ENCODE measurements around the gene NLN.

Gene NLN

DNA sequence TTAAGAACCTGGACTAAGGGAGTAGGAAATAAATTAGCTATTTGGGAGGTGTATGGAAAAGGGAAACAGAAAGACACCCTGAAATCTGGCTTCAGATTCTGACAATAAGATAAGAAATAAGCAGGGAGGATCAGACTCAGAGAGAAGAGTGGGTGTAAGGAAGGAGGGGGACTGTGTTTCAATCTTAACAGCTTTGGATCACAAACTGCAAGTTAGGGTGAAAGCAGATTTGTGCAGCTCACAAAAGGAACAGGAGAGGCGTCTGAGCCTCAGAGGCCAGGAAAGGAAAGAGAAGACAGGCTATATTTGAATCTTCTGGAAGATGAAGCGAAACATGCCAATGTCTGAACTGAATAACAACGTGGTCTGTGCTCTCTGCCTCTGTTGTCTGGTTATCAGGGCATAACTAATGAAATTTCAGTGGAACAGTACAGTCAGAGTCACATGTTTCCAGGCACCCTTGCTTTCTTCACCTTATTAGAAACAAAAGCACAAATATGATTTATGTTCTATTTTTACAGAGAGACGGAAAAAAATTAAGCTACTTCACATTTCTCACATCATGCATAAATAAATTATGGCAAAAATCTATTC, 26.7 kb upstream of the NLN start:
- no peak for DNase-seq (ENCODE audit: low read depth)
- TF ChIP-seq POLR2A (IDR thresholded peaks at IDR 0.05; ENCODE audit: extremely low read depth, insufficient read length) (no peak), MYC (IDR thresholded peaks at IDR 0.05; ENCODE audit: low read depth, low read length) (no peak)
- TF ChIP-seq, protein P1, sequence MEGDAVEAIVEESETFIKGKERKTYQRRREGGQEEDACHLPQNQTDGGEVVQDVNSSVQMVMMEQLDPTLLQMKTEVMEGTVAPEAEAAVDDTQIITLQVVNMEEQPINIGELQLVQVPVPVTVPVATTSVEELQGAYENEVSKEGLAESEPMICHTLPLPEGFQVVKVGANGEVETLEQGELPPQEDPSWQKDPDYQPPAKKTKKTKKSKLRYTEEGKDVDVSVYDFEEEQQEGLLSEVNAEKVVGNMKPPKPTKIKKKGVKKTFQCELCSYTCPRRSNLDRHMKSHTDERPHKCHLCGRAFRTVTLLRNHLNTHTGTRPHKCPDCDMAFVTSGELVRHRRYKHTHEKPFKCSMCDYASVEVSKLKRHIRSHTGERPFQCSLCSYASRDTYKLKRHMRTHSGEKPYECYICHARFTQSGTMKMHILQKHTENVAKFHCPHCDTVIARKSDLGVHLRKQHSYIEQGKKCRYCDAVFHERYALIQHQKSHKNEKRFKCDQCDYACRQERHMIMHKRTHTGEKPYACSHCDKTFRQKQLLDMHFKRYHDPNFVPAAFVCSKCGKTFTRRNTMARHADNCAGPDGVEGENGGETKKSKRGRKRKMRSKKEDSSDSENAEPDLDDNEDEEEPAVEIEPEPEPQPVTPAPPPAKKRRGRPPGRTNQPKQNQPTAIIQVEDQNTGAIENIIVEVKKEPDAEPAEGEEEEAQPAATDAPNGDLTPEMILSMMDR (IDR thresholded peaks at IDR 0.05; ENCODE audit: low read depth, low read length) = no peak
- TF ChIP-seq, protein P2, sequence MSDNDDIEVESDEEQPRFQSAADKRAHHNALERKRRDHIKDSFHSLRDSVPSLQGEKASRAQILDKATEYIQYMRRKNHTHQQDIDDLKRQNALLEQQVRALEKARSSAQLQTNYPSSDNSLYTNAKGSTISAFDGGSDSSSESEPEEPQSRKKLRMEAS (IDR thresholded peaks at IDR 0.05; ENCODE audit: low read depth, low read length) = no peak
- H3K4me3 ChIP-seq (ENCODE audit: low read depth, low read length) = no peak overlapping the region

DNA sequence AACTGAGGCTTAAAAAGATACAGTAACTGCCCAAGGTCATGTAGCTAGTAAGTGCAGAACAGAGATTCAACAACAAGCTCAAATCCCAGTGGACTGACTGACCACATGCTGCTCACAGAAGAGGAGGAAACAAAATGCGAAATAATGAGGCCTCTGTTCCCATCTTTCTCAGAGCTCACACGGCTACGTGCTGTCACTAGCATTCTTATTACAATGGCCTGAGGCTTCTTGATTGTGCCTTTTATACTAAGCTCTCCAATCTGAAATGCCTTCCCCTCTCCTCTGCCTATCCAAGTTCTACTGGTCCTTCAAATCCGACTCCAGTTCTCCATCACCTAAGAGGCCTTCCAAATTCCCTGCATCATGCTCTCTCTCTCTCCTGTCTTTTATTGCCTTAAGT, 26.1 kb upstream of the NLN start:
- DNase-seq (ENCODE audit: low read depth) = no peak
- TF ChIP-seq POLR2A (IDR thresholded peaks at IDR 0.05; ENCODE audit: extremely low read depth, insufficient read length) = no peak
- TF ChIP-seq, protein P2 (IDR thresholded peaks at IDR 0.05; ENCODE audit: low read depth, low read length) = no peak
- TF ChIP-seq, protein P1 (IDR thresholded peaks at IDR 0.05; ENCODE audit: low read depth, low read length) = no peak
- TF ChIP-seq MYC (IDR thresholded peaks at IDR 0.05; ENCODE audit: low read depth, low read length) = no peak
- no peak overlapping the region for H3K4me3 ChIP-seq (ENCODE audit: low read depth, low read length)

DNA sequence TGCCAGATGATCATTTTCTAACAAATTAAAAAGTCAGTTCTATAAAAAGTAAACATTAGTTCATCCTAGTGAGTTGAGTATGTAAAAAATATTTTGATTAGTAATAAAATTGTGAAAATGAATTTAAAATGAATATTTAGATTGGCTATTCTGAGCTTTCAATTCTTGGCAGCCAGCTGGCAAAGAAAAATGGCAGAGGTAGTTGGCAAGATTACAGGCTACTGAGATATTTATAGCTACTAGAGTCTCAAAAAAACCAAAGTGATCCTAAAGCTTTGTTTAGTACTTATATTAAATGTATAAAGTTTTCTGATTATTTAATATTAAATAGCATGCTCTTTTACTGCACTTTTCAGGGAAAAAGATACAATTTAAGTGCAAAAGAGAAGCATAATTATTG, 25.1 kb upstream of the NLN start:
- no peak for DNase-seq (ENCODE audit: low read depth)
- H3K4me3 ChIP-seq (ENCODE audit: low read depth, low read length) = no peak overlapping the region
- TF ChIP-seq, protein P1 (IDR thresholded peaks at IDR 0.05; ENCODE audit: low read depth, low read length) = no peak

DNA sequence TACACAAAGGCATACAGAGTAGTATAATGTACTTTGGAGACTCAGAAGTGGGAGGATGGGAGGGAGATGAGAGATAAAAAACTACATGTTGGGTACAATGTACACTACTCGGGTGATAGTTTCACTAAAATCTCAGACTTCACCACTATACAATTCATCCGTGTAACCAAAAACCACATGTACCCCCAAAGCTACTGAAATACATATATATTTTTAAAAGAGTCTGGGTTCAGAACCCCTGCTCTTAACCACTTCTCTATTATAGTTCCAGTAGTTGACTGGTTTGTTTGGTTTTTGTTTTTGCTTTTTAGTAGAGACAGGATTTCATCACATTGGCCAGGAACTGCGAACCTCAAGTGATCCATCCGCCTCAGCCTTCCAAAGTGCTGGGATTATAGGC, 22.7 kb upstream of the NLN start:
- no peak for TF ChIP-seq MYC (IDR thresholded peaks at IDR 0.05; ENCODE audit: low read depth, low read length)
- TF ChIP-seq POLR2A (IDR thresholded peaks at IDR 0.05; ENCODE audit: extremely low read depth, insufficient read length) = no peak
- TF ChIP-seq, protein P2 (IDR thresholded peaks at IDR 0.05; ENCODE audit: low read depth, low read length) = no peak
- TF ChIP-seq, protein P1 (IDR thresholded peaks at IDR 0.05; ENCODE audit: low read depth, low read length) = no peak
- no peak overlapping the region for H3K4me3 ChIP-seq (ENCODE audit: low read depth, low read length)
- no peak for DNase-seq (ENCODE audit: low read depth)

DNA sequence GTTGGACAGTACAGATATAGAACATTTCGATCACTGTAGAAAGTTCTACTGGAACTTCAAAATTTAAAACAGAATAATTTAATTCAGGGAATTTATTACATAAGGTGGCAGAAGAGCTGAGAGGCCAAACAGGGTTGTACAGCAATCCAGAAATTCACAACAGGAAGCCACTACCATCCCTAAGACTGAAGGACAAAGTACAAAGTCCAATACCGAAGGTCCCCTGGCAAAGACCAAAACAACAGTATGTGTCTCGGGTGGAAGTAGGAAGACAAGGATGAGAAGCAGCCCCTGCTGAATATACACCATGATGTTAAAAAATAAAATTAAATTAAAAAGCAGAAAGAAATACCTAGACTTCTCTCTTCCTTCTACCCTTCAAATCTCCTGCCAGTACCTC, 20.0 kb upstream of the NLN start:
- TF ChIP-seq, protein P1 (IDR thresholded peaks at IDR 0.05; ENCODE audit: low read depth, low read length) = no peak
- TF ChIP-seq, protein P2 (IDR thresholded peaks at IDR 0.05; ENCODE audit: low read depth, low read length) = no peak
- TF ChIP-seq MYC (IDR thresholded peaks at IDR 0.05; ENCODE audit: low read depth, low read length) (no peak), POLR2A (IDR thresholded peaks at IDR 0.05; ENCODE audit: extremely low read depth, insufficient read length) (no peak)
- H3K4me3 ChIP-seq (ENCODE audit: low read depth, low read length) = no peak overlapping the region
- DNase-seq (ENCODE audit: low read depth) = no peak
